Measurements from ENCODE around the gene PACRG. TPM values are rescaled to one million over a fixed set of nuclear protein-coding genes. Genes with fewer than 3 reads are reported as not detected.

PACRG gene
- total and polyA plus RNA-seq, 5 donors from 2014 or later = 0.44 to 1.2 (median 0.87) TPM; not detected in 2

- H3K4me1 Mint-ChIP-seq = no peaks in the 10 kb centered on the region
- Histone ChIP-seq H3K9me3 (ENCODE audit: control insufficient read depth in 2 of 2, low read length in 2 of 2) (no peaks in the 10 kb centered on the region), H3K27ac (ENCODE audit: insufficient read depth, low read length, poor library complexity, severe bottlenecking) (no peak overlapping the region), H3K36me3 (ENCODE audit: control insufficient read depth, insufficient read depth, low read length) (no peaks in the 10 kb centered on the region), H3K4me1 (ENCODE audit: control insufficient read depth, insufficient read depth, low read length, poor library complexity, severe bottlenecking) (no peaks in the 10 kb centered on the region), H3K27me3 (ENCODE audit: control insufficient read depth, insufficient read depth, low read length) (no peaks in the 10 kb centered on the region), H3K4me3 (ENCODE audit: low read depth, low read length) (no peak overlapping the region)
- ATAC-seq (ENCODE audit: low read depth in 2 of 2) (no peak), DNase-seq (no peak)
- no peaks in the 10 kb centered on the region for H3K36me3 Mint-ChIP-seq
- H3K4me3 Mint-ChIP-seq = no peak overlapping the region
- no peak overlapping the region for H3K27ac Mint-ChIP-seq
- peaks cover 0 to 4% (median 0%) of the 10 kb centered on the region in 7 donors for H3K9me3 Mint-ChIP-seq
- no peaks in the 10 kb centered on the region for H3K27me3 Mint-ChIP-seq
Observed at GRCh38 chr6:163126741-163127140, 399.0 kb downstream of the PACRG start.

DNA sequence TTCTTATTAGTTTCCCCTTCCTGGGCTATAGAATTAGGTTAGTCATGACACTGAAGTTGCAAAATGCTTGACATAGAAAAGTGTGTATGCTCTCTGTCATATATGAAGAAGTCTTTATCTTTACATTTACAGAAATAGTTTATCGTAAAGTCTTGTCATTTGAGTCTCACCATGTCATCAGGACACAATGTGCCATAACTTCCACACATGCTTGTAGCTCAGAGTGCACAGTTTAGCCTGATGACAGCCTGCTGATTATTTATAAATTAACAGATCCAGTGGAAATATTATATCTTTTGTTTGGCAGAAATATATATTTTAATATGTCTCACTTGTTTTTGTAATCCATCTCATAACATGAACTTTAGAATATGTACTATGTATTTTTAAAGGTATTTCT is 399.8 kb downstream of the PACRG start:
- Mint-ChIP-seq H3K27ac (no peak overlapping the region), H3K9me3 (peaks cover 0 to under 1% (median 0%) of the 10 kb centered on the region in 7 donors), H3K36me3 (no peaks in the 10 kb centered on the region), H3K4me3 (no peak overlapping the region), H3K4me1 (no peaks in the 10 kb centered on the region), H3K27me3 (no peaks in the 10 kb centered on the region)
- H3K27ac ChIP-seq (ENCODE audit: insufficient read depth, low read length, poor library complexity, severe bottlenecking) = no peak overlapping the region
- no peaks in the 10 kb centered on the region for H3K9me3 ChIP-seq (ENCODE audit: control insufficient read depth in 2 of 2, low read length in 2 of 2)
- H3K27me3 ChIP-seq (ENCODE audit: control insufficient read depth, insufficient read depth, low read length) = no peaks in the 10 kb centered on the region
- no peak overlapping the region for H3K4me3 ChIP-seq (ENCODE audit: low read depth, low read length)
- no peaks in the 10 kb centered on the region for H3K4me1 ChIP-seq (ENCODE audit: control insufficient read depth, insufficient read depth, low read length, poor library complexity, severe bottlenecking)
- H3K36me3 ChIP-seq (ENCODE audit: control insufficient read depth, insufficient read depth, low read length) = no peaks in the 10 kb centered on the region
- DNase-seq (no peak), ATAC-seq (ENCODE audit: low read depth in 2 of 2) (no peak)

GRCh38 chr6:163128324-163128723 is 400.6 kb downstream of the PACRG start:
- H3K9me3 Mint-ChIP-seq = no peaks in the 10 kb centered on the region

DNA sequence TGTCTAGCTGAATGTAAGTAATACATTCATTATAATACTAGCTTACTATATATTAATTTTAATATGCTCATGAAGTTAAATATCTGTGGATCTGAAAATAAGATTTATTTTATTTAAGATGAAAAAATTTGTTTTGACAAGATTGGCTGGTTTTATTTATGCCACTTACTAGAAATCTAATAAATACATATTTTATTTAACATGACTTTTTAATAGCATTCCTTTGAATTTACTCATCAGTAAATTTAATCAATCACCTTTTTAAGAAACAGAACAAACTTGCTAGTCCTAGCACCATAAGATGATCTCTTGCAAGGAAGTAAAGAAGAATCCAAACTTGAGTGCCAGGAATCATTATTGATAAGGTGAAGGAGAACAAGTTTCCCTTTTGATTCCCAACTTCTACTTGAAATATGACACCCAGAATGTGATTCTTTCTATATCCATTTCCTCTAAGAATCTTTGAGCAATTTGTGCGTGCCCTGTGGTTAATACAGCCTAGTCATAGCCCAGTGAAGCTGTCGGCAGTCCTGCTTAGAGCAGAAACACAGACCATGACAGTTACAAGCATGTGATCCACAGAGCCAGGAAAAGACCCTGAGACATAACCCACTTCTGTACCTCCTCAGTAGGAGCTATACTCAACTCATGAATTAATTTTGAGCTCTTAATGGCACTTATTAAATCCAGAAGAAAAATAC is 404.4 kb downstream of the PACRG start:
- H3K9me3 Mint-ChIP-seq = no peaks in the 10 kb centered on the region
- H3K4me1 Mint-ChIP-seq = no peaks in the 10 kb centered on the region
- no peak for ATAC-seq (ENCODE audit: low read depth in 2 of 2)

More at GRCh38 chr6:163128324-163128723, 400.6 kb downstream of the PACRG start:
- no peaks in the 10 kb centered on the region for H3K36me3 ChIP-seq (ENCODE audit: control insufficient read depth, insufficient read depth, low read length)
- Mint-ChIP-seq H3K27ac (no peak overlapping the region), H3K4me3 (no peak overlapping the region), H3K4me1 (no peaks in the 10 kb centered on the region), H3K36me3 (no peaks in the 10 kb centered on the region), H3K27me3 (no peaks in the 10 kb centered on the region)
- no peak overlapping the region for H3K27ac ChIP-seq (ENCODE audit: insufficient read depth, low read length, poor library complexity, severe bottlenecking)
- DNase-seq = no peak
- no peaks in the 10 kb centered on the region for H3K27me3 ChIP-seq (ENCODE audit: control insufficient read depth, insufficient read depth, low read length)
- no peaks in the 10 kb centered on the region for H3K9me3 ChIP-seq (ENCODE audit: control insufficient read depth in 2 of 2, low read length in 2 of 2)
- ATAC-seq (ENCODE audit: low read depth in 2 of 2) = no peak
- no peaks in the 10 kb centered on the region for H3K4me1 ChIP-seq (ENCODE audit: control insufficient read depth, insufficient read depth, low read length, poor library complexity, severe bottlenecking)
- no peak overlapping the region for H3K4me3 ChIP-seq (ENCODE audit: low read depth, low read length)

DNA sequence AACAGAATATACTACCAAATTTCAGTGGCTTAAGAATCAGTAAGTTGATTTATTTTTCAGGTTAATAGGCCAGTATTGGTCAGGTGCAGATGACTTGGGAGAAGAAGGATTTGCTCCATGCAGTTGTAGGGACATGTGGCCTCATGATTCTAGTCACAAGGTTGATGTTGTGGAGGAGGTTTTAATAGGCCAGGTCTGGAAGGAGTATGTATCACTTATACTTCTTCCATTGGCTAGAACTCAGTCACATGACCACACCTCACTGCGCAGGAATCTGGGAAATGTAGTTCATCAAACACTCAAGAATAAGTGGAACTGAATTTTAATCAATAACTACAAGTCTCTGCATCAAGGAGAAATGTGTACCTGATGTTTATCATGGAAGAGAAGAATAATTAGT is 405.2 kb downstream of the PACRG start:
- Mint-ChIP-seq H3K4me1 (no peaks in the 10 kb centered on the region), H3K9me3 (no peaks in the 10 kb centered on the region), H3K4me3 (no peak overlapping the region), H3K27me3 (no peaks in the 10 kb centered on the region), H3K36me3 (no peaks in the 10 kb centered on the region), H3K27ac (no peak overlapping the region)
- no peak for DNase-seq
- no peaks in the 10 kb centered on the region for H3K36me3 ChIP-seq (ENCODE audit: control insufficient read depth, insufficient read depth, low read length)
- no peaks in the 10 kb centered on the region for H3K27me3 ChIP-seq (ENCODE audit: control insufficient read depth, insufficient read depth, low read length)
- H3K4me3 ChIP-seq (ENCODE audit: low read depth, low read length) = no peak overlapping the region
- no peaks in the 10 kb centered on the region for H3K9me3 ChIP-seq (ENCODE audit: control insufficient read depth in 2 of 2, low read length in 2 of 2)
- no peak overlapping the region for H3K27ac ChIP-seq (ENCODE audit: insufficient read depth, low read length, poor library complexity, severe bottlenecking)
- no peak for ATAC-seq (ENCODE audit: low read depth in 2 of 2)
- no peaks in the 10 kb centered on the region for H3K4me1 ChIP-seq (ENCODE audit: control insufficient read depth, insufficient read depth, low read length, poor library complexity, severe bottlenecking)

More for the DNA sequence above, 404.4 kb downstream of the PACRG start:
- Histone ChIP-seq H3K4me1 (ENCODE audit: control insufficient read depth, insufficient read depth, low read length, poor library complexity, severe bottlenecking) (no peaks in the 10 kb centered on the region), H3K4me3 (ENCODE audit: low read depth, low read length) (no peak overlapping the region), H3K27me3 (ENCODE audit: control insufficient read depth, insufficient read depth, low read length) (no peaks in the 10 kb centered on the region), H3K36me3 (ENCODE audit: control insufficient read depth, insufficient read depth, low read length) (no peaks in the 10 kb centered on the region), H3K27ac (ENCODE audit: insufficient read depth, low read length, poor library complexity, severe bottlenecking) (no peak overlapping the region), H3K9me3 (ENCODE audit: control insufficient read depth in 2 of 2, low read length in 2 of 2) (no peaks in the 10 kb centered on the region)
- Mint-ChIP-seq H3K36me3 (no peaks in the 10 kb centered on the region), H3K4me3 (no peak overlapping the region), H3K27ac (no peak overlapping the region), H3K27me3 (no peaks in the 10 kb centered on the region)
- no peak for DNase-seq

DNA sequence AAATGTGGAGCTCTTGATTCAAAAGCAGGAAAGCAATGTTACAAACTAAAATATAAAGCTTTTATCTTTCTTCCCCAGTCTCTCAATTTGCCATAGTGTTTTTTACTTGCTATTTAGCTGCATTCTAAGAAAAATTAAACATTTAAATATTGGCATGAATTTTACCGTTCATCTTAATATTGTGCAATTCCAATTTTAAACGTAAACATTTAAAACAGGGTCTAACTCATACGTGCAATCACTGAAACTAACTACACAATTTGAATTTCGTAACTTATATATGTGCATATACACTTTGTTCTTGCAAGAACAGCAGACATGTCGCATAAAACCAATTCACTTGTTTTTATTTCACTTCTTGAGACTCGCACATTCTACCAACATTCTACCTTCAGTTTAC is 405.9 kb downstream of the PACRG start:
- no peaks in the 10 kb centered on the region for H3K4me1 Mint-ChIP-seq
- no peaks in the 10 kb centered on the region for H3K36me3 Mint-ChIP-seq
- no peaks in the 10 kb centered on the region for H3K27me3 Mint-ChIP-seq
- Histone ChIP-seq H3K27ac (ENCODE audit: insufficient read depth, low read length, poor library complexity, severe bottlenecking) (no peak overlapping the region), H3K36me3 (ENCODE audit: control insufficient read depth, insufficient read depth, low read length) (no peaks in the 10 kb centered on the region), H3K4me3 (ENCODE audit: low read depth, low read length) (no peak overlapping the region), H3K27me3 (ENCODE audit: control insufficient read depth, insufficient read depth, low read length) (no peaks in the 10 kb centered on the region), H3K9me3 (ENCODE audit: control insufficient read depth in 2 of 2, low read length in 2 of 2) (no peaks in the 10 kb centered on the region), H3K4me1 (ENCODE audit: control insufficient read depth, insufficient read depth, low read length, poor library complexity, severe bottlenecking) (no peaks in the 10 kb centered on the region)
- DNase-seq (no peak), ATAC-seq (ENCODE audit: low read depth in 2 of 2) (no peak)
- H3K27ac Mint-ChIP-seq = no peak overlapping the region
- no peaks in the 10 kb centered on the region for H3K9me3 Mint-ChIP-seq
- no peak overlapping the region for H3K4me3 Mint-ChIP-seq

GRCh38 chr6:163136681-163137397 is 409.1 kb downstream of the PACRG start:
- ATAC-seq (ENCODE audit: low read depth in 2 of 2) = no peak
- H3K4me3 ChIP-seq (ENCODE audit: low read depth, low read length) = no peak overlapping the region
- Mint-ChIP-seq H3K4me1 (no peaks in the 10 kb centered on the region), H3K36me3 (no peaks in the 10 kb centered on the region), H3K9me3 (no peaks in the 10 kb centered on the region), H3K4me3 (no peak overlapping the region), H3K27me3 (no peaks in the 10 kb centered on the region), H3K27ac (no peak overlapping the region)
- no peaks in the 10 kb centered on the region for H3K36me3 ChIP-seq (ENCODE audit: control insufficient read depth, insufficient read depth, low read length)
- no peak for DNase-seq
- no peak overlapping the region for H3K27ac ChIP-seq (ENCODE audit: insufficient read depth, low read length, poor library complexity, severe bottlenecking)
- no peaks in the 10 kb centered on the region for H3K9me3 ChIP-seq (ENCODE audit: control insufficient read depth in 2 of 2, low read length in 2 of 2)
- H3K4me1 ChIP-seq (ENCODE audit: control insufficient read depth, insufficient read depth, low read length, poor library complexity, severe bottlenecking) = no peaks in the 10 kb centered on the region
- no peaks in the 10 kb centered on the region for H3K27me3 ChIP-seq (ENCODE audit: control insufficient read depth, insufficient read depth, low read length)

GRCh38 chr6:163137398-163137881 is 409.7 kb downstream of the PACRG start:
- H3K9me3 Mint-ChIP-seq = no peaks in the 10 kb centered on the region
- Histone ChIP-seq H3K27ac (ENCODE audit: insufficient read depth, low read length, poor library complexity, severe bottlenecking) (no peak overlapping the region), H3K36me3 (ENCODE audit: control insufficient read depth, insufficient read depth, low read length) (no peaks in the 10 kb centered on the region), H3K4me3 (ENCODE audit: low read depth, low read length) (no peak overlapping the region), H3K27me3 (ENCODE audit: control insufficient read depth, insufficient read depth, low read length) (no peaks in the 10 kb centered on the region), H3K4me1 (ENCODE audit: control insufficient read depth, insufficient read depth, low read length, poor library complexity, severe bottlenecking) (no peaks in the 10 kb centered on the region), H3K9me3 (ENCODE audit: control insufficient read depth in 2 of 2, low read length in 2 of 2) (no peaks in the 10 kb centered on the region)
- DNase-seq (no peak), ATAC-seq (ENCODE audit: low read depth in 2 of 2) (no peak)
- no peak overlapping the region for H3K4me3 Mint-ChIP-seq
- H3K4me1 Mint-ChIP-seq = no peaks in the 10 kb centered on the region
- H3K27ac Mint-ChIP-seq = no peak overlapping the region
- H3K36me3 Mint-ChIP-seq = no peaks in the 10 kb centered on the region
- no peaks in the 10 kb centered on the region for H3K27me3 Mint-ChIP-seq
